Fibroblast of lung (primary cell): ENCODE data around the gene GAREM2. TPM values are rescaled to one million over a fixed set of nuclear protein-coding genes. Genes with fewer than 3 reads are reported as not detected.

Source experiments
- DNase-seq, 2 donors: peaks; one replicate each; pipeline versions ENCODE4 v3.0.0 to v3.0.0-alpha.2; 2010; ENCODE audit warnings: low read depth in 2 of 2
- H2AFZ ChIP-seq: 2 replicates; pipeline ENCODE4 v1.5.1; 2012; ENCODE audit warnings: low read length, control low read depth, inconsistent platforms
- H3K27ac ChIP-seq: 2 replicates; pipeline ENCODE4 v1.5.1; 2011; ENCODE audit warnings: low read length, control low read depth; ENCODE audit not compliant: insufficient read depth
- H3K27me3 ChIP-seq: 2 replicates; pipeline ENCODE4 v1.5.1; 2011; ENCODE audit warnings: mild to moderate bottlenecking, low read length; ENCODE audit not compliant: control insufficient read depth, insufficient read depth
- H3K36me3 ChIP-seq: 2 replicates; pipeline ENCODE4 v1.5.1; 2011; ENCODE audit warnings: low read length; ENCODE audit not compliant: control insufficient read depth, insufficient read depth
- H3K4me1 ChIP-seq: 2 replicates; pipeline ENCODE4 v1.5.1; 2011; ENCODE audit warnings: low read length; ENCODE audit not compliant: control insufficient read depth, insufficient read depth; ENCODE audit errors: extremely low read depth
- H3K4me2 ChIP-seq: 2 replicates; pipeline ENCODE4 v1.5.1; 2011; ENCODE audit warnings: low read length, control low read depth; ENCODE audit not compliant: insufficient read depth; ENCODE audit errors: extremely low read depth
- H3K4me3 ChIP-seq, 4 experiments: fragments of 200-600 bp in 1 of 4; sonication (generic) in 1 of 4; replicated peaks in 1 of 4; 2 replicates each; pipeline ENCODE4 v1.5.1; 2011 to 2016; ENCODE audit warnings: low read length in 4 of 4, low read depth in 3 of 4, mild to moderate bottlenecking in 3 of 4, control low read depth in 2 of 4, inconsistent platforms in 1 of 4, mixed read lengths in 1 of 4; ENCODE audit not compliant: insufficient read depth in 1 of 4; ENCODE audit errors: control extremely low read depth in 1 of 4
- H3K79me2 ChIP-seq: 2 replicates; pipeline ENCODE4 v1.5.1; 2012; ENCODE audit warnings: mild to moderate bottlenecking, low read length, inconsistent platforms; ENCODE audit not compliant: control insufficient read depth, insufficient read depth
- H3K9ac ChIP-seq: 2 replicates; pipeline ENCODE4 v1.5.1; 2011; ENCODE audit warnings: mild to moderate bottlenecking, low read length, control low read depth; ENCODE audit not compliant: insufficient read depth
- H3K9me3 ChIP-seq: 2 replicates; pipeline ENCODE4 v1.5.1; 2012; ENCODE audit warnings: low read depth, low read length; ENCODE audit not compliant: control insufficient read depth, insufficient read depth
- H4K20me1 ChIP-seq: 2 replicates; pipeline ENCODE4 v1.5.1; 2011; ENCODE audit warnings: low read length; ENCODE audit not compliant: control insufficient read depth, insufficient read depth; ENCODE audit errors: extremely low read depth
- CTCF ChIP-seq, 2 donors: IDR thresholded peaks in 1 of 2; conservative IDR thresholded peaks in 1 of 2; 1 replicate in 1 of 2; 2 replicates in 1 of 2; pipeline ENCODE4 v1.5.1; 2011 to 2012; ENCODE audit warnings: low read length in 2 of 2, control low read depth in 1 of 2, inconsistent platforms in 1 of 2, low read depth in 1 of 2, mild to moderate bottlenecking in 1 of 2
- EZH2 ChIP-seq: IDR thresholded peaks from 2 replicates; pipeline ENCODE4 v1.5.1; 2012; ENCODE audit warnings: low read length, control low read depth, mild to moderate bottlenecking; ENCODE audit errors: missing control alignments
- polyA plus RNA-seq, 2 donors: library from polyadenylated mRNA; depleted of rRNA in 1 of 2; stranded (reverse) in 1 of 2; unstranded in 1 of 2; fragments of >200 nt; gene quantifications; 2 replicates each; pipeline ENCODE4 v1.2.1, GENCODE V29; 2011 to 2012; ENCODE audit warnings: missing spikeins in 1 of 2
- total RNA-seq: library from RNA; depleted of rRNA; stranded (reverse); fragments of >200 nt; gene quantifications from 2 replicates; pipeline ENCODE4 v1.2.1, GENCODE V29; 2014

The GAREM2 gene
- total and polyA plus RNA-seq, 2 donors (not counting 1 experiment from before 2014, with no cell fraction given), result 0.66 to 1.6 TPM

- no peak overlapping the region for H3K27ac ChIP-seq
- peak overlapping the region; percentile 73 for H3K4me2 ChIP-seq
- H3K4me3 ChIP-seq, result peak overlapping the region in 3 of 4 experiments; percentile 17 to 46 (median 43)
- H3K9ac ChIP-seq, result peak overlapping the region; percentile 41
- H2AFZ ChIP-seq, result peak overlapping the region; percentile 94
- H3K36me3 ChIP-seq, result no peaks in the 10 kb centered on the region
- H3K9me3 ChIP-seq, result no peaks in the 10 kb centered on the region
- H3K79me2 ChIP-seq, result no peaks in the 10 kb centered on the region
- H3K4me1 ChIP-seq, result peaks cover 3% of the 10 kb centered on the region
- no peaks in the 10 kb centered on the region for H4K20me1 ChIP-seq
- TF ChIP-seq CTCF (conservative IDR thresholded peaks at IDR 0.05 in 1 of 2, IDR thresholded peaks at IDR 0.05 in 1 of 2; ENCODE audit: low read depth in 1 of 2, low read length in 2 of 2) (no peak), EZH2 (no peak)
- DNase-seq, result no peak
- H3K27me3 ChIP-seq, result no peaks in the 10 kb centered on the region
Measured at GRCh38 chr2:26184121-26184520, 11.2 kb downstream of the GAREM2 start.

DNA sequence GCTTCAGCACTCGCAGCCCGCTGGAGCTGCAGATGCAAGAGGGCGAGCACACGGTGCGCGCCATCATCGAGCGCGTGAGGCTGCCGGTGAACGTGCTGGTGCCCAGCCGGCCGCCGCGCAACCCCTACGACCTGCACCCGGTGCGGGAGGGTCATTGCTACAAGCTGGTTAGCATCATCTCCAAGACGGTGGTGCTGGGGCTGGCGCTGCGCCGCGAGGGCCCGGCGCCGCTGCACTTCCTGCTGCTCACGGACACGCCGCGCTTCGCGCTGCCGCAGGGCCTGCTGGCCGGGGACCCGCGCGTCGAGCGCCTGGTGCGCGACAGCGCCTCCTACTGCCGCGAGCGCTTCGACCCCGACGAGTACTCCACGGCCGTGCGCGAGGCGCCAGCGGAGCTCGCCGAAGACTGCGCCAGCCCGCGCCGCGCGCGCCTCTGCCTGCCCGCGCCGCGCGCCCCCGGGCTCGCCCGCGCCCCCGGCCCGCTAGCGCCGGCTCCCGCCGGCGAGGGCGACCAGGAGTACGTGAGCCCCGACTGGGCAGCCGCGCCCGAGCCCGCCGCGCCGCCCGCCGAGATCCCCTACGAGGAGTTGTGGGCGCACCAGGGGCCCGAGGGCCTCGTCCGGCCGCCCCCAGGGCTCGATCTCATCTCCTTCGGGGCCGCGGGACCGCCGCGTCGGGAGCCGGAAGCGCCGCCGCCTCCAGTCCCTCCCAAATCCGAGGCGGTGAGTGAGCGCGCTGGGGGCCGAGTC is 11.8 kb downstream of the GAREM2 start:
- H3K27ac ChIP-seq, result no peak overlapping the region
- TF ChIP-seq EZH2 (no peak), CTCF (conservative IDR thresholded peaks at IDR 0.05 in 1 of 2, IDR thresholded peaks at IDR 0.05 in 1 of 2; ENCODE audit: low read depth in 1 of 2, low read length in 2 of 2) (peak; percentile 45 to 48)
- peak overlapping the region; percentile 17 to 64 (median 46) for H3K4me3 ChIP-seq
- H3K9ac ChIP-seq, result peak overlapping the region; percentile 50
- peak overlapping the region; percentile 94 for H2AFZ ChIP-seq
- H4K20me1 ChIP-seq, result no peaks in the 10 kb centered on the region
- no peaks in the 10 kb centered on the region for H3K4me1 ChIP-seq
- no peaks in the 10 kb centered on the region for H3K9me3 ChIP-seq
- no peaks in the 10 kb centered on the region for H3K79me2 ChIP-seq
- H3K4me2 ChIP-seq, result peak overlapping the region; percentile 86
- peak in 1 of 2 donors; percentile 80 for DNase-seq
- H3K27me3 ChIP-seq, result no peaks in the 10 kb centered on the region
- H3K36me3 ChIP-seq, result no peaks in the 10 kb centered on the region

DNA sequence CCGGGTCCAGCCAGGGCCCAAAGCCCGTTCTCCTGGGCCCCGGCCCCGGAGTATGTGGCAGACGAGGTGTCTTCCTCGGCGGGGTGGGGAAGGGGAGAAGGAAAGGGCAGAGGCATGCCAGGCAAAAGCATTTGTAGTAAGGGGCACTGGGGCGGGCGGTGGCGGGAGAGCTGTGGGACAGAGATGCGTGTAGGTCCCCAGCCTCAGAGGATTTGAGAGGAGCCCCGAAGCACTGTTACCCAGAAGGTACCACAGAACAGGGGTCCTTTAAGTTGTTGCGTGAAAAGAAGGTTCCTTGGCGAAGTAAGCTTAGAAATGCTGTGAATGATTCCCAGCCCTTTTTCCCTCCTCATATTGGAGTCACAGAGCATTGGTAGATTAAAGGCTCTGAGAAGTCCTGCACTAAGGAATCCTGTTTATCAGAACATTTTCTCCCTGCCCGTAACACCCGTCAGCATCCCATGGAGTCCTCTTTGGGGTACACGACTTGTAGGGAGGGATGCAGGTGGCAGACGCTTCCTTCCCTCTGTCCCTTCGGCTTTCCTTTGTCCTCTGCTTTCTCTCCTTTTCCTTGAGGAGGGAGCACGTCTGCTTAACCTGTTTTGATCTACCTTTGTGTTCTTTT is 12.5 kb downstream of the GAREM2 start:
- peak overlapping the region; percentile 86 for H3K4me2 ChIP-seq
- H2AFZ ChIP-seq, result peak overlapping the region; percentile 70
- H3K9ac ChIP-seq, result peak overlapping the region; percentile 50
- no peaks in the 10 kb centered on the region for H3K27me3 ChIP-seq
- H4K20me1 ChIP-seq, result no peaks in the 10 kb centered on the region
- no peaks in the 10 kb centered on the region for H3K9me3 ChIP-seq
- H3K79me2 ChIP-seq, result no peaks in the 10 kb centered on the region
- H3K36me3 ChIP-seq, result no peaks in the 10 kb centered on the region
- no peak for DNase-seq
- TF ChIP-seq CTCF (conservative IDR thresholded peaks at IDR 0.05 in 1 of 2, IDR thresholded peaks at IDR 0.05 in 1 of 2; ENCODE audit: low read depth in 1 of 2, low read length in 2 of 2) (no peak), EZH2 (no peak)
- H3K27ac ChIP-seq, result no peak overlapping the region
- no peaks in the 10 kb centered on the region for H3K4me1 ChIP-seq
- peak overlapping the region; percentile 40 to 64 (median 51) for H3K4me3 ChIP-seq
